Left ventricle myocardium inferior (tissue), 1 donor: Measurements from ENCODE around the gene VIPR2. TPM values are rescaled to one million over a fixed set of nuclear protein-coding genes. Genes with fewer than 3 reads are reported as not detected.
"Not testable (repeated sequence)": the region's sequence is repeated elsewhere in the genome, so short reads cannot be mapped to it uniquely, and the experiment has no call there.

Experiments used
- DNase-seq: peaks from one replicate; pipeline ENCODE4 v3.0.0-alpha.2; 2020
- H3K27ac ChIP-seq: fragments of 200-600 bp; replicated peaks from 2 replicates; pipeline ENCODE4 v1.8.0; 2021
- H3K27me3 ChIP-seq: fragments of 200-600 bp; 2 replicates; pipeline ENCODE4 v1.8.0; 2021; ENCODE audit warnings: low read depth
- H3K36me3 ChIP-seq: fragments of 200-600 bp; 2 replicates; pipeline ENCODE4 v1.8.0; 2021
- H3K4me1 ChIP-seq: fragments of 200-600 bp; 2 replicates; pipeline ENCODE4 v1.8.0; 2021
- H3K4me3 ChIP-seq: fragments of 200-600 bp; 2 replicates; pipeline ENCODE4 v1.8.0; 2021; ENCODE audit warnings: mild to moderate bottlenecking, moderate library complexity
- H3K9me3 ChIP-seq: fragments of 200-600 bp; replicated peaks from 2 replicates; pipeline ENCODE4 v1.8.0; 2021
- CTCF ChIP-seq: fragments of 200-600 bp; IDR thresholded peaks from 2 replicates; pipeline ENCODE4 v1.8.0; 2021; ENCODE audit warnings: antibody characterized with exemption, mild to moderate bottlenecking, borderline replicate concordance
- intact Hi-C: fragments of 100-400 bp; cut with micrococcal nuclease; formaldehyde crosslinking; loops from one replicate; pipeline ENCODE4 v1.11.0; 2022
- total RNA-seq: library from RNA; stranded (reverse); fragmentation: NEBNext Ultra II Directional; extraction: Animal tissue kit (Norgen Biotek cat#: 25700); gene quantifications from one replicate; pipeline ENCODE4 v1.2.1, GENCODE V29; 2021
- donor health status: DM: no; HTN: yes; CAD: no; lungs with severe emphysema.

The VIPR2 gene
- total RNA-seq, 1 donor from 2014 or later = 17.5 TPM

- peaks cover 1% of the 10 kb centered on the region for H3K27me3 ChIP-seq
- DNase-seq = peak; percentile 78
These were observed 40.3 kb downstream of the VIPR2 start for GRCh38 chr7:159104188-159104920.

DNA sequence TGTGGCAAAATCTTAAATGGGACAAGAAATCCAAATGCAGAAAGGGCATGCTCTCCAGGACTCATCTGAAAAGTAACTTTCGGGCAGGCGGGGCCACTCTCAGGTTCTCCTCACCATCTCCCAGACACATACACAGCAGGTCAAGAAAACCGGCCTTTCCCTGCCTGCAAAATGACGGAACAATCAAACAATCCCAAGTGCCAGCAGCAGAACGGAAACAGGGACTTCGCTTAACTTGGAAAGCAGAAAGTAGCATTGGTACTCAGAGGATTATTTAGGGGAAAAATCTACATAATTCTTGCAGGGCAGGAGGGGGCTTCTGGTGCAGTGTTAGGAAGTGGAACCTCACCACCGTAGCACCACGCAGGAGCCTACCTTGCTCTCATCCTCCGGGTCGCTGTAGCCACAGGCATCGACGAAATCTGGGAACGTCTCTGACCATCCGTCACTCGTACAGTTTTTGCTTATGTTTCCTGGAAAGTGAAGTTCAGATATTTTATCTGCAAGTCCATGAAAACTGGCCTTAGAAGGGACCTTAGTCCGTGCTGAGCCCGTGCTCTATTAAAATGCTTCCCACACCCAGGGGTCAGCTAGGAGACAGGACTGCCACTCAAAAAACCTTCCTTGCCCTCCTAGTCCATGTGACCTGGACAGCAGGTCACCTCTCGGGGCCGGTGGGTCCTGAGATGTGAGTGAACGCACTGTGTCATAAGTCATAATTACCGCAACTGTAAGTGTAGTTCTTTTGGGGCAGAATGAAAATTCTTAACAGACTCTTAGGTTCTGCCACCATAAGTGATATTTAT lies 41.1 kb downstream of the VIPR2 start:
- TF ChIP-seq CTCF = no peak
- DNase-seq = no peak
- Histone ChIP-seq H3K36me3 (peaks cover 8% of the 10 kb centered on the region), H3K27ac (peak overlapping the region; percentile 82), H3K4me1 (peaks cover 56% of the 10 kb centered on the region), H3K4me3 (no peak overlapping the region), H3K27me3 (no peaks in the 10 kb centered on the region), H3K9me3 (no peaks in the 10 kb centered on the region)
- intact Hi-C loops = no loop called here

More at GRCh38 chr7:159104188-159104920, 40.3 kb downstream of the VIPR2 start:
- intact Hi-C loops = no loop called here
- H3K27ac ChIP-seq = peak overlapping the region; percentile 82
- TF ChIP-seq CTCF = no peak
- H3K9me3 ChIP-seq = no peaks in the 10 kb centered on the region
- peaks cover 51% of the 10 kb centered on the region for H3K4me1 ChIP-seq
- peaks cover 8% of the 10 kb centered on the region for H3K36me3 ChIP-seq
- H3K4me3 ChIP-seq = no peak overlapping the region

DNA sequence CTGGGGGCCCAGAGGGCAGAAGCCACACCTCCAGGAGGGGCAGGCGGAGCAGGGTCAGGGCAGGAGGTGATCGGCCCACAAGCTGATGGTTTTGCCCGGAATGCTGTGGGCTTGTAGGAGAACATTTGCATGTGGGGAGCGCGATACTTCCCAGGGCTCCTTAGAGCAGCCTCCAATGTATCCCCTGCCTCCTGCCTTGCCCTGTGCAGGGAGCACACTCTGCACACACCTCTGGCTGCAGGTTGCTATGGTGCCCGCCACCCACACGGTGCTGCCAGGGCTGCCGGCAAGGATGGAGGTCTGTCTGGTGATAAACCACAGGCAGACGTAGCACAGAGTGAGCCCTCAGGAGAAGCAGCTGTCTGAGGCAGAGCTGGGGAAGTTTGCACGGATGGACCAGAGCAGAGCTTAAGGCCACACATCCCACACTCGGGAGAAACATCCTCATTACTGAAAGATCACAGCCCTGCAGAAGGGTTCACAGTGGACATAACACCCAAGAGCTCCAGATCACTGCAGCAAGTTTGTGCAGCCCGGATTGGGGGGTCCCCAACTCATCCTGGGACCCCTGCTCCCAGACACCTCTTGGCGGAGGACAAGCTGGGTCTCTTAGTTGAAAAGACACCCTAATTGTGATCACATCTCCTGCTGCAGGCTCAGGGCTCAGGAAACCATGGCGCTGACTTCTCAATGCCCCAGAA lies 41.8 kb downstream of the VIPR2 start:
- peaks cover 8% of the 10 kb centered on the region for H3K36me3 ChIP-seq
- intact Hi-C loops = no loop called here
- no peak for TF ChIP-seq CTCF
- no peaks in the 10 kb centered on the region for H3K27me3 ChIP-seq
- H3K4me3 ChIP-seq = no peak overlapping the region
- H3K27ac ChIP-seq = peak overlapping the region; percentile 82
- no peak for DNase-seq
- peaks cover 61% of the 10 kb centered on the region for H3K4me1 ChIP-seq
- no peaks in the 10 kb centered on the region for H3K9me3 ChIP-seq

DNA sequence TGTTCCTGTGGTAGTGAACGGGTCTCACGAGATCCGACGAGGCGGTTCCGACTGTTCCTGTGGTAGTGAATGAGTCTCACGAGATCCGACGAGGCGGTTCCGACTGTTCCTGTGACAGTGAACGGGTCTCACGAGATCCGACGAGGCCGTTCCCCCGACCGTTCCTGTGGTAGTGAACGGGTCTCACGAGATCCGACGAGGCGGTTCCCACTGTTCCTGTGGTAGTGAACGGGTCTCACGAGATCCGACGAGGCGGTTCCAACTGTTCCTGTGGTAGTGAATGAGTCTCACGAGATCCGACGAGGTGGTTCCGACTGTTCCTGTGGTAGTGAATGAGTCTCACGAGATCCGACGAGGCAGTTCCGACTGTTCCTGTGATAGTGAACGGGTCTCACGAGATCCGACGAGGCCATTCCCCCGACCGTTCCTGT lies 43.0 kb downstream of the VIPR2 start:
- H3K36me3 ChIP-seq, intact Hi-C loops, H3K4me3 ChIP-seq, H3K27me3 ChIP-seq, DNase-seq, H3K9me3 ChIP-seq, H3K27ac ChIP-seq: not testable (repeated sequence)
- H3K4me1 ChIP-seq = peaks cover 56% of the 10 kb centered on the region

- DNase-seq, intact Hi-C loops, H3K4me3 ChIP-seq, H3K27ac ChIP-seq, H3K36me3 ChIP-seq, H3K9me3 ChIP-seq, H3K27me3 ChIP-seq: not testable (repeated sequence)
- H3K4me1 ChIP-seq = peaks cover 56% of the 10 kb centered on the region
These were observed 43.6 kb downstream of the VIPR2 start for GRCh38 chr7:159101083-159101395.

DNA sequence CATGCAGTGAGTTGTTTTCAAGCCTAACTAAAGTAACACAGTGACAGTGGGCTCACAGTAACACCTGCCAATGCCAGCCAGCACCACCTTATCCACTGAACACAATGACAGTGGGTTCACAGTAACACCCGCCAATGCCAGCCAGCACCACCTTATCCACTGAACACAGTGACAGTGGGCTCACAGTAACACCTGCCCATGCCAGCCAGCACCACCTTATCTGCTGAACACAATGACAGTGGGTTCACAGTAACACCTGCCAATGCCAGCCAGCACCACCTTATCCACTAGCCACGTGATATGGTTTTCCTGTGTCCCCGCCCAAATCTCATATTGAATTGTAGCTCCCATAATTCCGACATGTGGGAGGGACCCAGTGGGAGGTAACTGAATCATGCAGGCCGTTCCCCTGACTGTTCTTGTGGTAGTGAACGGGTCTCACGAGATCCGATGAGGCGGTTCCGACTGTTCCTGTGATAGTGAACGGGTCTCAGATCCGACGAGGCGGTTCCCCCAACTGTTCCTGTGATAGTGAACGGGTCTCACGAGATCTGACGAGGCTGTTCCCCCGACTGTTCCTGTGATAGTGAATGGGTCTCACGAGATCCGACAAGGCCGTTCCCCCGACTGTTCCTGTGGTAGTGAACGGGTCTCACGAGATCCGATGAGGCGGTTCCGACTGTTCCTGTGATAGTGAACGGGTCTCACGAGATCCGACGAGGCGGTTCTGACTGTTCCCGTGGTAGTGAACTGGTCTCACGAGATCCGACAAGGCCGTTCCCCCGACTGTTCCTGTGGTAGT lies 44.2 kb downstream of the VIPR2 start:
- H3K27ac ChIP-seq = peak overlapping the region; percentile 98
- peaks cover 56% of the 10 kb centered on the region for H3K4me1 ChIP-seq
- intact Hi-C loops, H3K4me3 ChIP-seq, H3K36me3 ChIP-seq, H3K27me3 ChIP-seq, H3K9me3 ChIP-seq, DNase-seq: not testable (repeated sequence)
